ENCODE data around the gene RXFP1.

DNA sequence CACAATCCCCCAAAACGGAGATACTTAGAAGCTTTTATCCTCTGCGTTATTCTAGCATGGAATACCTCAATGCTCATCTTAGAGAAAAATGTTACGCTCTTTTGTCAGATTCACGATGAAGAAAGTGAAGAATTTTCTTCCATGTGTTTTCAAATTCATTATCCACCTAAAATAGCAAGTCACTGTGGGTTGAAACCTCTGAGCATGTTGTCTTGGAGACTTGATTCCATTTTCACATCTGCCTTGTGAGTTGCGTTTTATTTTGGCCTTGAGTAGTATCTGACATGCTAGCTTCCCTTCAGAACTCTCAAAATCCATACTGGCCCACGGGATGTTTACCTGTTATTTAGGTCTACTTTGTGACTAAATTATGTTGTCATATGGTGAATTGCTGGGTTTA, 83.7 kb downstream of the RXFP1 start:
- TF ChIP-seq, protein P1, sequence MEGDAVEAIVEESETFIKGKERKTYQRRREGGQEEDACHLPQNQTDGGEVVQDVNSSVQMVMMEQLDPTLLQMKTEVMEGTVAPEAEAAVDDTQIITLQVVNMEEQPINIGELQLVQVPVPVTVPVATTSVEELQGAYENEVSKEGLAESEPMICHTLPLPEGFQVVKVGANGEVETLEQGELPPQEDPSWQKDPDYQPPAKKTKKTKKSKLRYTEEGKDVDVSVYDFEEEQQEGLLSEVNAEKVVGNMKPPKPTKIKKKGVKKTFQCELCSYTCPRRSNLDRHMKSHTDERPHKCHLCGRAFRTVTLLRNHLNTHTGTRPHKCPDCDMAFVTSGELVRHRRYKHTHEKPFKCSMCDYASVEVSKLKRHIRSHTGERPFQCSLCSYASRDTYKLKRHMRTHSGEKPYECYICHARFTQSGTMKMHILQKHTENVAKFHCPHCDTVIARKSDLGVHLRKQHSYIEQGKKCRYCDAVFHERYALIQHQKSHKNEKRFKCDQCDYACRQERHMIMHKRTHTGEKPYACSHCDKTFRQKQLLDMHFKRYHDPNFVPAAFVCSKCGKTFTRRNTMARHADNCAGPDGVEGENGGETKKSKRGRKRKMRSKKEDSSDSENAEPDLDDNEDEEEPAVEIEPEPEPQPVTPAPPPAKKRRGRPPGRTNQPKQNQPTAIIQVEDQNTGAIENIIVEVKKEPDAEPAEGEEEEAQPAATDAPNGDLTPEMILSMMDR (IDR thresholded peaks at IDR 0.05; ENCODE audit: insufficient read depth, low read length, poor library complexity, severe bottlenecking) = no peak
- TF ChIP-seq EZH2phosphoT487 (conservative IDR thresholded peaks at IDR 0.05; ENCODE audit: low read length) = no peak

All from SU-DHL-6 (cell line).